Measurements from ENCODE around the gene FXYD5.

The FXYD5 gene

GRCh38 chr19:35216016-35216832 is 61.7 kb downstream of the FXYD5 start:
- DNase-seq (ENCODE audit: low spot score): no peak

DNA sequence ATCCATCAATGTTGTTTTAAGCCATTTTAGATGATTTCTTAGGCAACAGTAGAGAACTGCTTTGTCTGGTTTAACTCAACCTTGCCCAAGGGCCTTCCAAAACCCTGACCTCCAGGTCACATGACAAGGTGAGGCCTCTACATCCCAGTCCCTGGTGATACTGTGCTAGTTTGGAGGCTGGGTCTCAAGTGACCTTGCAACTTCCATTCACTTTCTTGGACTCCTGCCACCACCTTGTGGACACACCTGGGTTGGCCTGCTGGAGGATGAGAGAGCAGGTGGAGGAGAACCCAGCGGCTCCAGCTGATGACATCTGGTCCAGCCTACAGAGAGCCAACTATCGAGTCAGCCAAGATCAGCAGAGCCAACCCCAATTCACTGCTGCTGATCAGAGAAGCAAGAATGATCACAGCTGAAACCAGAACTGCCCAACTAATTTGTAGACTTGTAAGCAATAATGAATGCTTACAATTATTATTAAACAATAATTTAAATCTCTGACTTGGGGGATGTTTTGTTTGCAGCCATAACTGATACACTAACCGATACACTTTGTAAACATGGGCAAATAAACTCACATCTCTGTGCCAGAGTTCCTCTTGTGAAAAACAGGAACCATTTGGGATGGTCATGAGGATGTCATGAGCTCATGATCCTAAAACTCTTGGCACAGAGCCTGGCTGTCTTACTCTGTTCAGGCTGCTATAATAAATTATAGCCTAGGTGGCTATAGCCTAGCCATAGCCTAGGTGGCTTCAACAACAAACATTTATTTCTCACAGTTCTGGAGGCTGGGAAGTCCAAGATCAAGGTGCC is 62.5 kb downstream of the FXYD5 start:
- no peak for DNase-seq (ENCODE audit: low spot score)

DNA sequence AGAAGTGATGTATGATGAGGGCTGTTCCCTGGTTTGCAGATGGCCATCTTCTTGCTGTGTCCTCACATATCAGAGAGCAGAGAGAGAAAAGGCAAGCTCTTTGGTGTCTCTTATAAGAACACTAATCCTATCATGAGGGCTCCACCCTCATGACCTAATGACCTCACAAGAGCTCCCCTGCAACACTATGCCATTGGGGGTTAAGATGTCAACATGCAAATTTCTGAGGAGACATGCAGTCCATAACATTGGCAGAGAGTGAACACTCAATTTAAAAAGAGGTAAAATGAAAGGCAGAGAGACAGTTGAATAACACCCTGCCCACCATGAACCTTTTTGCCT is 63.1 kb downstream of the FXYD5 start:
- DNase-seq (ENCODE audit: low spot score): no peak

DNA sequence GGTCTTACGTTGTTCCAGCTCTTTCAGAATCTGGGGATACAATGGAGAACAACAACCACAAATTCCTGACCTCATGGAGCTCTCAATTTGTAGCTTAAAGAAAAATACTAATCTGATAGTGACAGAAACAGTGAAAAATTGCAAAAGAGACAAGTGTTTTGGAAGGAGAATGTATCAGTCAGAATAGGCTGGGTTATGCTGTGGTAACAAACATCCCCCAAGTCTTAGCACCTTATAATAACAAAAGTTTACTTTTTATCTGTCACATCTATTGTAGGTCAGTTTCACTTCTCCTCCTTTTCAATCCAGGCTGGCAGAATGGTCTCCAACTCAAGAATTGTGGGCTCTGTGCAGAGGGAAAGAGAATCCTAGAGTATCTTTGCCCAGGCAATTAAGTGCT is 64.5 kb downstream of the FXYD5 start:
- DNase-seq (ENCODE audit: low spot score): no peak
